GM18907 (cell line): Measurements from ENCODE around the gene AFG3L2.
"Not testable (repeated sequence)": the region's sequence is repeated elsewhere in the genome, so short reads cannot be mapped to it uniquely, and the experiment has no call there.

Experiments
- ATAC-seq: cut with Tn5 transposase; IDR thresholded peaks from one replicate; pipeline ENCODE4 v1.9.1; 2021; ENCODE audit warnings: mild to moderate bottlenecking, moderate library complexity; ENCODE audit not compliant: unreplicated experiment

Gene AFG3L2

DNA sequence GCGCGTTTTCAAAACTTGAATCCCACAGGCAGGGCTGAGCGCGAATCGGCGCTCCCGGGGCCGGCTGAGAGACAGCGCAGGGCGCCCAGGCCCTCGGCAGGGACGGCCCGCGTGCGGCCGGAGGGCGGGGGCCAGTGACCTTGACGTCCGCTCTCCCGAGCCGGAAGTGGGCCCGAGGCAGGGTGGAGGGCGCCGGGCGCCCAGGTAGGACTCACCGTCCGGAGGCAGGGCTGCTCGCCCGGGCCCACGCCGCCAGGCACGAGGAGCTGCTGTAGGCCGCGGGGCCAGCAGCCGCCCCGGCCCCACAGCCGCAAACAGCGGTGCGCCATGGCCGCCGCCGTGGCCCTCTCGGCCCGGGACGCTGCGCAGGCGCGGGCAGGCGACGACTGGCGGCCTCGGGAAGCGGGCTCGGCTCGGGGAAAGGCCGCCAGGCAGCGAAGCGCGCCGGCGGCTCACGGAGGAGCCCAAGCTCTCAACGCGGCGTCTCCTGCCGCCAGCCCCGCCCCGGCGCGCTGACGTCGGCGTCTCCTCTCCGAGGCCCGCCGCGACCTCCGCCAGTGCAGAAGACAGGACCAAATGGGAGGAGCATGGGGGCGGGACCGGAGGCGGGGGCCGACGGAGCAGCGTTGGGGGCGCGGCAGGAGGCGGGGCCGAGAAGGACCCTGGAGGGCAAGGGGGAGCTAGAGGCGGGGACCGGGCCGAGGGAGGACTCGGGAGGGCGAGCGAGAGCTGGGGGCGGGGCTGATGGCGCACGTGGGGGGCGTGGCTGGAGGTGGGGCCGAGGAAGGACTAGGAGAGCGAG is at the start of gene AFG3L2:
AFG3L2 (minus strand) TSS at position 474 of the 802 bp plus-strand sequence; CDS start at position 329, 145 bp downstream.
- peak; percentile 92 for ATAC-seq

DNA sequence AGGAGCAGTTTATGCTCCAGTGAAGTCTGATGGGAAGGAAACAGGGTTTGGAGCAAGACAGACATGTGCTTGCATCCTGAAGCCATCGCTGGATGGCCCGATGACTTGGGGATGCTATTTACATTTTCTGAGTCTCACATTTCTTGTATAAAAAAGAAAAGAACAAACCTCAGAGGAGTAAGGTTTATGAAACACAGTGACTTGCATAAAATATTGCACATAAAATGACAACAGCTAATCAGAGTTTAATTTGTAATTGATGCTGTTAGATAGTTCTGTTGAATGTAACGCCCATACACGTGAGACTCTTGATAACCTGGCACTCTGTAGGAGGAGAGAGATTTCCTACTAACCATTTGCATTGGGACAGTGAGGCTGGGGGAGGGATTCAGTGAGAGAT is 47.2 kb upstream of the AFG3L2 start:
- ATAC-seq, result no peak

DNA sequence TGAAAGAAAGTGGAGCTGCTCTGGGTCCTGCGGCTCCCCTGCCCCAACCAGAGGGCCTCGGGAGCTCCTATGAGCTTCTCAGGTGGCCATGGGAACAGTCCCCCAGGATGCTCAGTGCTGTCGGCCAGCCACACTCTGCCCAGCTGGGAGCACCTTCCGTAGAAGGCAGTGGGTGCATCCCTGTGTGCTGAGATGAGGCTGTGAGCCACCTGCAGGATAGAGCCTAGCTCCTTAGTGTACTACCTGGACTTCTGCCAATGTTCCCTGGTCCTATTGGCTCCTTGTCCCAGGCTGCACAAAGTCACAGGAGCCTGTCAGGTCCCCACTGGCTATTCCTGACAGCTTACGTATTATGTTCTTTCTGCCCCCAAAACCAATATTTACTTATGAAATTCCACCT is 46.8 kb upstream of the AFG3L2 start:
- no peak for ATAC-seq

DNA sequence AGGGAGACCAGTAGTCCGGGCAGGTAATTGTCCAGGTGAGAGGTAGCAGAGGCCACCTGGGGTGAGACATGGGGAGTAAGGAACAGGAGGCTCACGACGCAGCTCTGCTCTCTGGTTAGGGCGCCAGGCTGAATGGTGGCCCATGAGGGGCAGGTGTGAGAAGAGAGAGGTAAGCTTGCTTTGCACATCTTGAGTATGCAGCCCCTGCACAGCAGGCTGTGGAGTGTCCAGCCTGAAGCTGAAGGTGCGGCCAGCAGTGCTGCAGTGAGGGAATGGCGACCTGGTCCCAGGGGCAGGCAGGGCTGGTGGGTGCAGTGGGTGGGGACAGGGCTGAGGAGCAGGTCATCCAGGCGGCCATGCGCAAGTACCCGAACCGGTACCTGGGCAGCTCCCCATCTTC is 46.4 kb upstream of the AFG3L2 start:
- no peak for ATAC-seq

DNA sequence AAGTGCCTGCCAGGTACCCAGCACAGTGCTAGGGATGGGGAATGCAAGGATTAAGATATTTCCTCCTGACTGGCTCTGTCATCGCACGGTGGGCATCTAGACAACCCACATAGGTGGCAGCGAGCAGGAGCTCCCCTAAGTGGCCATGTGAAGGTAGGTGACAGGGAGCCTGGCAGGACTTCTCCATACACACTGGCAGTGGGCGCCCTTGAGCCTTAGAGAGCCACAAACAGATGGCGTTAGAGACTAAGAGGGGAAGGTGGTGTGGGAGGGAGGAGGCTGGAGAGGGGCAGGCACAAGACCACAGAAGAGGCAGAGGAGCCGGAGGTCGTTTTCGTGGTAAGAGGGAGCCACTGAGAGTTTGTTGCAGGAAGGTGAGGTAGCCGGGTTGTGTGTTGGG is 45.9 kb upstream of the AFG3L2 start:
- no peak for ATAC-seq

DNA sequence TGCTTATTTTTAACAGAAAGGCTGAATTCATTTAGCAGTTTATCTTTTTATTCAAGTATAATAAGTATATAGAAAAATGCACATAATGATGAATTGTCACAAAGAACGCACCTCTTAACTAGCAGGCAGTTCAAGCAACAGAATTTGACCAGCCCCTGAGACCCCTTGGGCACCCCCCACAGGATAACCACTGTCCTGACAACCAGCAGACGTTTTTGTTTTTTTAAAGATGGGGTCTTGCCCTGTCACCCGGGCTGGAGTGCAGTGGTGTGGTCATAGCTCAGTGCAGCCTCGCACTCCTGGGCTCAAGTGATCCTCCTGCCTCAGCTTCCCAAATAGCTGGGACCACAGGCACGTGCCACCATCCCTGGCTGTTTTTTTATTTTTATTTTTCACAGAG is 44.7 kb upstream of the AFG3L2 start:
- no peak for ATAC-seq

DNA sequence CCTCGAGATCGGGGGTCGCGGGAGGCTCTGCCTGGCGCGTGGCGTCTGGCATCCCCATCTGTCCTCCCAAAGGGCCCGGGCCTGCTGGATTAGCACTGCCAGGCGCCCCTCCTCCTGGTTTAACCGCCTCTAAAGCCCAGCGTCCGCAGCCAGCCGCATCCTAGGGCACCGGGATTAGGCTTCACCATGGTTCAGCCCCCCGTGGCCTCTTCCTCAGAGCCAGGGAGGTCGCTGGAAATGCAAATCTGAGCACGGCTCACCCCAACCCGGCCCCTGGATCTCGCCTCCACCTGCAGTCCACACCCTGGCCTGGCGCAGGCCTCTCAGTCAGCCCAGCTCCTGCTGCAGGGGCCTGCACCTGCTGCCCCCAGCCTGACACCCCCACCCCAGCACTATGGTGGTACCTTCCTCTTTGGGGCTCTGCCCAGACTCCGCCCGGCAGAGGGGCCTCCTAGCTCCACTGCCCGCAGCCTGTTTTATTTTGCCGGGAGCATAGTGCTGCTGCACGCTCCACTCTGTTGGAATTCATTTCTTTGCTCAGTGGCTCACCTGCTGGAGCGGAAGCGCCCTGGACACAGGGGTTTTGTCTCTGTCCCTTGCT is 43.9 kb upstream of the AFG3L2 start:
- no peak for ATAC-seq

DNA sequence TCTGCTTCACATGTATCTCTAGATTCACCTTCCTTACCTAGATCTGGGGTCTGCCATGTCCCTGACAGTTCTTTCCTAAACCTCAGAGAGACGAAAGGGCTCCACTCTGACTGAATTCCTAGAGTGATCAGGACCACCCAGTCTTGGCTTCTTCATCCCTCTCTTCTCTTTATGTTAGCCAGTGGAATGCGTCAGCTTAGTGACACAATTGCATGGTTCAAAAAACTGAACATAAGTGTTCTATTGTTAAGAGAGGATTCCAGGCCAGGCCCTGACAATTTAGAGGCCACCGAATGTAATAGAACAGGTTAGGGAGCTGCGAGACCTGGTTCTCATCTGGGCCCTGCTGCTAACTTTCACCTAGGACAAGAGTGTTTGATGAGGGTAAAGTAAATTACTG is 40.7 kb upstream of the AFG3L2 start:
- ATAC-seq, result no peak

DNA sequence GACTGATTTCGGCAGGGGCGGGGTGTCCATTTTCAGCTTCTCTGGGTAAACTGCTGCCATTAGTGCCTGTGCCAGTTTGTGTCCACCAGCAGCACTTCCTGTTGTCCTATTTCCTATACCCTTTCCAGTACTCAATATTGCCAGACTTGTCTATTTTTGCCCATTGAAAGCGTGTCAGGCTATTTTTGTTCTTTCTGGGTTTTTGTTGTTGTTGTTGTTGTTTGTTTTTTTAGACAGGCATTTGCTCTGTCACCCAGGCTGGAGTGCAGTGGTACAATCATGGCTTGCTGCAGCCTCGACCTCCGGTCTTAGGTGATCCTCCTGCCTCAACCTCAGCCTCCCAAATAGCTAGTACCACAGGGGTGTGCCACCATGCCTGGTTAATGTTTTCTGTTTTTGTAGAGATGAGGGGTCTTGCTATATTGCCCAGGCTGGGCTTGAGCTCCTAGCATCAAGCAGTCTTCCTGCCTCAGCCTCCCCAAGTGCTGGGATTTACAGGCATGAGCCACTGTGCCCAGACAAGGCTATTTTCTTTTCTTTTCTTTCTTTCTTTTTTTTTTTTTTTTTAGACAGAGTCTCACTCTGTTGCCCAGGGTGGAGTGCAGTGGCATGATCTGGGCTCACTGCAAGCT is 39.2 kb upstream of the AFG3L2 start:
- no peak for ATAC-seq

DNA sequence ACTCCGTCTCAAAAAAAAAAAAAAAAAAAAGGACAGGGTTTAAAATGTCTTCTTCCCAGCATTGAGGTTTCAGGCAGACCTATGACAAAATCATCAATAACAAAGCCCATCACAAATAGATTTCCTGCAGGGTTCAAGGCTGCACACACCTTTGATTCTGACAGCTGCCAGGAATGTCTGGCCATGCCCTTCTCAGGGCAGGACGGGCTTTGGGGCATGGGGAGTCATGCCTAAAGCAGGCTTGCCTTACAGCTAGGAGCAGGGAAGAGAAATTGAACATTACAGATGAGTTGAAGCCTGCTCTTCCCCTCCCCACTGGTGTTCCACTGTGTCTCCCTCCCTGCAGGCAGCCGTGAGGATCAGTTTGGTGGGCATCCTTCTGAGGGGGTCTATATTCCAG is 34.4 kb upstream of the AFG3L2 start:
- ATAC-seq, result no peak

DNA sequence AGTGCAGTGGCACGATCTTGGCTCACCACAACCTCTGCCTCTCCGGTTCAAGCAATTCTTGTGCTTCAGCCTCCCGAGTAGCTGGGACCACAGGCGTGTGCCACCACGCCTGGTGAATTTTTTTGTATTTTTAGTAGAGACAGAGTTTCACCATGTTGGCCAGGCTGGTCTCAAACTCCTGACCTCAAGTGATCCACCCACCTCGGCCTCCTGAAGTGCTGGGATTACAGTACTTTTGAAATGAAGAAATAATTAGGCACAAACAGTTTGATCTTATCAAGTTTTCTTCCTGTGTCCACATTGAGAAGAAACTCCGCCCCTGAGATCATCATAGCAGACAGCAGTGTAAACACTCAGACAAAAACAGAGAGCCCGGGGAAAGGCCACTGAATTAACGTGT is 33.7 kb upstream of the AFG3L2 start:
- ATAC-seq, result not testable (repeated sequence)

DNA sequence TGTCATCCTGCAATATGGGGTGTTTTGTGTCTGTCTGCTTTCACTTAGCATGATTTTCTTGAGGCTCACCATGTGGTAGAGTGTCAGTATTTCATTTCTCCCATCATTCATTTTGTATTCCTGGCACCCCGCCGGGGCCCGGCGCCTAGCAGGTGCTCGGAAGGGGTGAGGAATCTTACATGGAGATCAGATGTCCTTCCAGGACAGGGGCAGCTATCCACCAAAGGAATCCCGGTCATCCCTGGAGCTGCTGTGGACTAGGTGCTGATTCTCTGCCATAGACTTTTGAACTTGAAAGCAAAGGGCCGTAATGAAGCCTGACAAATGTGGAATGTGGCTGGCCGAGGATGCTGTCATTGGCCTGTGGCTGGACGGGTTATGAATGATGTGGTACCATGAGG is 33.1 kb upstream of the AFG3L2 start:
- no peak for ATAC-seq

DNA sequence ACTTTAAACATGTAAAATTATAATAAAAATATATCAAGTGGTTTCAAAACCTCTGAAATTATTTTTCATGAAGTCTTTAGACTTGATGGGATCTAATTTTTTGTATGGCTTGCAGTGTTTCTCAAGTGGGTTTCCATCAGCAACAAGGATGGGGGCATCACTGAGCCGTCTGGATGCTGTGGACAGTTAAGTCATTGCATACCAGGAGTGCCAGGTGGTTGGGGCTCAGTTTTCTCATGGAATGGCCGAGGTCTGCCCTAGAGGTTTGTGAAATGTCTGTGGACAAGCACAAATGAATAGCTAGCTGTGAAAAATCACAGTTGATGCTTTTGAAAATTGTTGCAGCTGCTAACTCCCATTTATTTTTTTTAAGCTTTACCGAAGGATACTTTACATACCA is 32.4 kb upstream of the AFG3L2 start:
- ATAC-seq, result no peak

DNA sequence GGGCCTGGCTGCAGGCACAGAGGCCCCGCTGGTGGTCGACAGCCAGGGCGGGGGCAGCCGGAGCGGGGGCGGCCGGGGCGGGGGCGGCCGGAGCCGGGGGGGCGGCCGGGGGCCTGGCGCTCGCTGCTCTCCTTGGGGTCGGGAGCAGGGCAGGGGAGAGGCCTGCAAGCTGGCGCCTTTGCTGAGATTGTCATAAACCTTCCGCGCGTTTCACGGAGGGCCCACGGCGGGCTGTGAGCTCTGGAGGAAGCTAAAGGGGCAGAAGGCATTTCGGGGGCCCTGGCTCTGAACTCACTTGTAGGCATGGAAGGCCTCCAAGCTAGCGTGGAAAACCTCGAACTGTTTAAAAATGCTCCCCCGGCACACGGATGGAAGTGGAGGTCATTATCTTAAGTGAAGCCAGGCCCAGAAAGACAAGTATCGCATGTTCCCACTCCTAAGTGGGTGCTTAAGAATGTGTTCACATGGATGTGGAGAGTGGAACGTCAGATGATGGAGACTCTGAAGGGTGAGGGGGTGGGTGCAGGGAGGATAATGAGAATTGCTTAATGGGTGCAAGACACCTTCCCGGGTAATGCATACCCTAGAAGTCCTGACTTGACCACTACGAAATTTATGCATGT is 31.3 kb upstream of the AFG3L2 start:
- ATAC-seq, result peak; percentile 22

DNA sequence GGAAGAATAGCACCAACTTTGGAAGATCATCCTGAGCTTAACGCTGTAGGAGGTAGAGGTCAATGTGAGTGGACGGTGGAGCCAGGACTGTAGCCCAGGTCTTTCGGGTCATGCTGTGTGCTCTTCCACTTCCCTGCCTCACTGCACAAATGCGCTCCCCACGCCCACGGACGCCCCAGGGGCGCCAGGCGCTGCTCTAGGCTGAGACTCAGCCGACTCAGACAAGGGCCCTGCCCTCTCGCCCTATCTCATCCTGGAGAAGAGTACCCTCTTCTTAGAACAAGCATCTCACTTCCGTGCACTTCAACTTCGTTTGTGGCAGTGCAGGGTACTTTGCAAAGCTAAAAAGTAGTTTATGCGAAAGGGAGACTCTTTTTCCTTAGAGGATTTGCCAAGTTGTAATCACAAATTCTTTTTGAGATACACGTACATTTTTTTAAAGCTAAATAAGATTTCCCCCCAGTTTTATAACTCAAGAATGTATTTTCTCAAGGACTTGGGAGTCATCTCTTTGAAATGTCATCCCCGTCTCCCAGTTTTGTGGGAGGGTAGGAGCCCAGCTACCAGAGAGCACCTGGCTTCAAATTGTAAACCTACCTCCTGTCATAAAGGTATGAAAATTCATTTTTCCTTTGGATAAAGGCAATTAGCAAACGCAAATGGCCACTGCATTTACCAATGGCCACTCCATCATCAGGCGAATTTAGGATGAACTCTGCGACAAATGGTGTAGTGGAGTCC is 29.5 kb upstream of the AFG3L2 start:
- ATAC-seq, result no peak

DNA sequence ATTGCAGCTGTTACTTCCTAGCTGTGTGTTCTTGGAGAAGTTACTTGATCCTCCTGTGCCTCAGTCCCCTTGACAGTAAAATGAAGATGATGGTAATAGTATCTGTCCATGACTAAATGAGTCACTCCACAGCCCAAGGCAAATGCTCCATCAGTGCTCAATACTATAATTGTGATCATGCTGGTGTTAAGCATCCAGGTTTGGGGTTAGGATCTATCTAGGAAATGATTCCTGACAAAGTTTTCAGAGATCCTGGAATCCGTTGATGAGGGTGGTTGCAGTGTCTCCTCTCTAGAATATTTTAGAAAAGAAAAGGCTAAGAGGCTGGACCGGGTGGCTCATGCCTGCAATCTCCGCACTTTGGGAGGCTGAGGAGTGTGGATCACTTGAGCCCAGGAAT is 28.0 kb upstream of the AFG3L2 start:
- ATAC-seq, result no peak

DNA sequence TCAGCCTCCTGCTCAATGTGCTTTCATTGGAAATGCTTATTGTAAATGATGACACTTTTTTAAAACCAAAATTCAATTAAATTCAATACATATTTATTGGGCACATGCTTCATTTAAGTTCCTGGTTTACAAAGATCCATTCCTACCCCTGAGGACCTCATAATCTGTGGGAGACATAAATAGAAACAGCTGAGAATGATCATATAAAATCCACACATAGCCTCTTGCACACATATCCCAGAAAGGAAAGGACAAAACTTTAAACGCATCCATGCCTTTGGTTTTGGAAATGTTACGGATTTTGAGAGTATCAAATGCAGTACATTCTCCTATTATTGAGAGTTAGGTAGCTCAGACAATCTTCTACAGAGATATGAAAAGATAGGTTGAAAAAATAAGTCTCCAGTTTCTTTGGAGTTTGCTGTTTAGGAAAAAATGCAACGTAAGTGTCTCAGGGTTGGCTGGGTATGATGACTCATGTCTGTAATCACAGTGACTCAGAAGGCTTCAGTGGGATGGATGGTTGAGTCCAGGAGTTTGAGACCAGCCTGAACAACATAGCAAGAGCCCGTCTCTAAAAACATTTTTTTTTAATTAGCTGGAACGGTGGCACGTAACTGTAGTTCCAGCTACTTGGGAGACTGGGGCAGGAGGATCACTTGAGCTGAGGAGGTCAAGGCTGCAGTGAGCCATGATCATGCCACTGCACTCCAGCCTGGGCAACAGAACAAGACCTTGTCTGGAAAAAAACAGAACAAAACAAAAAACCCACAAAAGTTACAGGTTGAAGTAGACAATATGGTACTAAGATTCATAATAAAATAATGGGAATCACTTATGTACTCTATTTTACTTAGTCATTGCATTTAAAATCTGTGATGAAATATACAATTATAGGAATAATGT is 26.8 kb upstream of the AFG3L2 start:
- ATAC-seq, result no peak

DNA sequence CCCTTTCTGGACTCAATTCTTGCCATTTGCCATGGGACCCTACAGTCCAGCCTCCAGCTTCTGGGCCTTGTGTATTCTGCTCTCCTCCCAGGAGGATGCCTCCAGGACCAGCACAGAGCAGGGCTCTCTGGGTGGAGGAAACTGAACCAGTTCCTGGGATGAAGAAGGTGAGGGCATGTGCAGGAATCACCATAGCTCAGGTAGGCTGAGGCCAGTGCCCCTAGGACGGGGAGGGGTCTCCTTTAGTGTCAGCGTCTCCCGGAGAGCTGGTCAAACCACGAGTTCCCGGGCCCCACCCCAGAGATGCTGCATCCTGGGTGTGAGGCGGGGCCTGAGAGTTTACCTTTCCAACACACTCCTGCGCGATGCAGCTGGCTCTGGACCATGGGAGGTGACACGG is 24.9 kb upstream of the AFG3L2 start:
- no peak for ATAC-seq

DNA sequence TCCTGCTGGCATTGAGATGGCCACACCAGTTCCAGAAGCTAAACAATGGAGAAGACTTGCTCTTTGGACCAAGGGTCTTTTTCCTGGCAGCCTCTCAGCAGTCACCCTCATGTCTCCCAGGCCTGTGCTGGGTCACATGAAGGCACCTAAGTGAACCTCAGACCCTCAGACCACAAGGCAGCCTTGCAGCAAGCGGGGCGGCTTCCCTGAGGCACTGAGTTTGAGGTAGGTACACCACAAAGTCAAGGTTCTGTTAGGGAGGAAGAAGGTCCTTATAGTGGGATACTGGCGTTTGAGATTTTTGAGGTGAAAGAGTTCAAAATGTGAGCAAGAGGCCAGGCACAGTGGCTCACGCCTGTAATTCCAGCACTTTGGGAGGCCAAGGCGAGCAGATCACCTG is 22.2 kb upstream of the AFG3L2 start:
- ATAC-seq, result no peak

DNA sequence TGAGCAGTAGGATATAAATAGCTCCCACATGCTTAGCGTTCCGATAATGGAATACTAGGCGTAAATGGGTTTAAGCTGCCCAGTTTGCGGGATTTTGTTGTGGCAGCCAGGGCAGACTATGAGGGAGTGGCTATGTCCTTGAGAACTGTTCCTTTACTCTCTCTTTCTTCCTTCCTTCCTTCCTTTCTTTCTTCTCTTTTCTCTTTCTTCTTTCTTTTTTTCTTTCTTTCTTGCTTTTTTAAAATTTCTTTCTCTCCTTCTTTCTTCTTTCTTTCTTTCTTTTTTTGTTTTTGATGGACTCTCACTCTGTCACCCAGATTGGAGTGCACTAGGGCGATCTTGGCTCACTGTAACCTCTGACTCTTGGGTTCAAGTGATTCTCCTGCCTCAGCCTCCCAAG is 21.6 kb upstream of the AFG3L2 start:
- ATAC-seq, result no peak
